GM20000 (cell line): Measurements from ENCODE around the gene CAND2.

Source experiments
- DNase-seq: peaks from one replicate; pipeline ENCODE4 v3.0.0; 2012; ENCODE audit warnings: low spot score
- CTCF ChIP-seq: IDR thresholded peaks from 2 replicates; pipeline ENCODE4 v1.5.1; 2012; ENCODE audit warnings: mild to moderate bottlenecking, control low read depth; ENCODE audit errors: extremely low read depth, missing control alignments

CAND2 gene

GRCh38 chr3:12759693-12760565 is 36.6 kb upstream of the CAND2 start:
- no peak for TF ChIP-seq CTCF
- no peak for DNase-seq

DNA sequence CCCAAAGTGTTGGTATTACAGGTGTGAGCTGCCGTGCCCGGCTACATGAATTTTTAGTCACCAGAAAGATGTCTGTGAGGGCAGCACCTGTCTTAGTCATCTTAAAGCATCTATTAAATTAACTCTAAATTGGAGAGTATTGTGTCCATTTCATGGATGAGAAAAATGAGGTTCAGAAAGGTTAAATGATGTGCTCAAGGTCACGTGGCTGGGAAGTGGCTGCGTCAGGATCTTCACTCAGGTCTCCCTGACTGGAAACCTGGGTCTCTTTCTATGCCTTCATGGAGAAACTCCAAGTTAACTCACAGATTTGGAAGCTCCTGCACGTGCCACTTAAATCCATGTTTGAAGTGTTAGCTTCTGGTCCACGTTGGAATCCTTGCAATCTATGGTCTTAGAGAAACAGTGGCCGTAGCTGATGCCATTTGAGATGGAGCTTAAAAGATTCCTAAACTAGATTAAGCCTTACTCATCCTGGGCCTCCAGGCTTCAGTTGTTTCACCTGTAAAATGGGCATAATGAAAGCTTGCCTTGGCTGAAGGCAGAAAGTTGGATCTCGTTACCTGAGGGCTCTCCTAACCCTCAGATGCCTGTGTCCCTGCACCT is 32.2 kb upstream of the CAND2 start:
- DNase-seq = no peak
- TF ChIP-seq CTCF = no peak

GRCh38 chr3:12766541-12766940 is 29.9 kb upstream of the CAND2 start:
- no peak for DNase-seq
- TF ChIP-seq CTCF = no peak

DNA sequence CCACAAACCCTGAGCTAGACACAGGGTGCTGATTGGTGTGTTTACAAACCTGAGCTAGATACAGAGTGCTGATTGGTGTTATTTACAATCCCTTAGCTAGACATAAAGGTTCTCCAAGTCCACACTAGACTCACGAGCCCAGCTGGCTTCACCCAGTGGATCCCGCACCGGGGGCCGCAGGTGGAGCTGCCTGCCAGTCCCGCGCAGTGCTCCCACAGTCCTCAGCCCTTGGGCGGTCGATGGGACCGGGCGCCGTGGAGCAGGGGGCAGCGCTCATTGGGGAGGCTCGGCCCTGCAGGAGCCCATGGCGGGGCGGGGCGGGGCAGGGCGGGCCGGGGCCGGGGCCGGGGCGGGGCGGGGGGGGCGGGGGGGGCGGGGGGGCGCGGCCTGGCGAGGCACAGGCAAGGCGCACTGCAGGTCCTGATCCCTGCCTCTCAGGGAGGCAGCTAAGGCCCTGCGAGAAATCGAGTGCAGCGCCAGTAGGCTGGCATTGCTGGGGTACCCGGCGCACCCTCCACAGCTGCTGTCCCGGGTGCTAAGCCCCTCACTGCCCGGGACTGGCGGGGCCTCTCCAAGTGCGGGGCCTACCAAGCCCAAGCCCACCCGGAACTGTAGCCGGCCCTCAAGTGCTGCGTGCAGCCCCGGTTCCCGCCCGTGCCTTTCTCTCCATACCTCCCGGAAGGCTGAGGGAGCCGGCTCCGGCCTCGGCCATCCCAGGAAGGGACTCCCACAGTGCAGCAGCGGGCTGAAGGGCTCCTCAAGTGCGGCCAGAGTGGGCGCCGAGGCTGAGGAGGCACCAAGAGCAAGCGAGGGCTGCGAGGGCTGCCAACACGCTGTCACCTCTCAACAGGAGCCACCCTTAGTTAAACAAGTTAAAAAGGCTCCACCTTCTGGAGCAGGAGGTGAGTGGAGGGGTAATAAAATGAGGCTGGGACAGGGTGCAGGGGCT is 27.6 kb upstream of the CAND2 start:
- TF ChIP-seq CTCF = no peak
- DNase-seq = no peak

DNA sequence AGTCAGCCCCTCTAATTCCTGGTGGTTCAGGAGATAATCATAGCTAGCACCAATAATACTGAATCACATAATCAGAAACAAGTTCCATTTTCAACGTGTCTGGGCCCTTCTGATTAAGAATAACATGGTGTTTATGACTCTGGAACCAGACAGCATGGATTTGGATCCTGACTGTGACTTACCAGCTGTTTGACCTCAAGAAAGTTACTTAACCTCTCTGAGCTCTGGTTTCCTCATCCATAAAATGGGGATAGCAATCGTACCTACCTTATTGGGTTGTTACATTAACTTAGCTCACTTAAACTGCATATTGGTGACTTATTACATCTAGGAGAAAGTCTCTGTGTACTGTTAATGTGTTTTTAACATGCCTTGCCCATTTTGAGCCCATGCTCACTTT is 26.7 kb upstream of the CAND2 start:
- TF ChIP-seq CTCF = no peak
- no peak for DNase-seq

DNA sequence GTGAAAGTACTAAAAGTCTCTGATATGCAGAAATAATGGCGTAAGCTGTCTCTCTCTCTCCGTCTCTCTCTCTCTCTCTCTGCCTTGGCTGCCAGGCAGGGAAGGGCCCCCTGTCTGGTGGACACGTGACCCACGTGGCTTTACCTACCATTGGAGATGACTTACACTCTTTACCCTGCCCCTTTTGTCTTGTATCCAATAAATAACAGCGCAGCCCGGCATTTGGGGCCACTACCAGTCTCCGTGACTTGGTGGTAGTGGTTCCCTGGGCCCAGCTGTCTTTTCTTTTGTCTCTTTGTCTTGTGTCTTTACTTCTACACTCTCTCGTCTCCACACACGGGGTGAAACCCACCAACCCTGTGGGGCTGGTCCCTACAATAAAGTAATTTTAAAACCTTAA is 25.2 kb upstream of the CAND2 start:
- TF ChIP-seq CTCF = no peak
- DNase-seq = no peak
